Neuron (in vitro differentiated cells): Measurements from ENCODE around the gene NTSR1.

Experiments
- H2AFZ ChIP-seq: one replicate; pipeline ENCODE4 v1.6.1; 2013; ENCODE audit warnings: low read depth, mild to moderate bottlenecking, inconsistent platforms, low read length, moderate library complexity
- H3K27me3 ChIP-seq: one replicate; pipeline ENCODE4 v1.6.1; 2013; ENCODE audit warnings: low read length; ENCODE audit not compliant: insufficient read depth
- H3K36me3 ChIP-seq: one replicate; pipeline ENCODE4 v1.6.1; 2013; ENCODE audit warnings: low read length; ENCODE audit not compliant: insufficient read depth
- H3K4me1 ChIP-seq: one replicate; pipeline ENCODE4 v1.6.1; 2013; ENCODE audit warnings: low read length; ENCODE audit not compliant: insufficient read depth
- H3K4me3 ChIP-seq: 2 replicates; pipeline ENCODE4 v1.5.1; 2013; ENCODE audit warnings: mild to moderate bottlenecking, low read length, moderate library complexity
- H3K9me3 ChIP-seq: one replicate; pipeline ENCODE4 v1.6.1; 2013; ENCODE audit warnings: low read length

NTSR1 gene

GRCh38 chr20:62692176-62692575 is 16.5 kb upstream of the NTSR1 start:
- H3K4me1 ChIP-seq, result no peaks in the 10 kb centered on the region
- no peaks in the 10 kb centered on the region for H3K9me3 ChIP-seq
- H3K4me3 ChIP-seq, result no peak overlapping the region
- no peak overlapping the region for H2AFZ ChIP-seq
- peaks cover 9% of the 10 kb centered on the region for H3K27me3 ChIP-seq
- H3K36me3 ChIP-seq, result no peaks in the 10 kb centered on the region

DNA sequence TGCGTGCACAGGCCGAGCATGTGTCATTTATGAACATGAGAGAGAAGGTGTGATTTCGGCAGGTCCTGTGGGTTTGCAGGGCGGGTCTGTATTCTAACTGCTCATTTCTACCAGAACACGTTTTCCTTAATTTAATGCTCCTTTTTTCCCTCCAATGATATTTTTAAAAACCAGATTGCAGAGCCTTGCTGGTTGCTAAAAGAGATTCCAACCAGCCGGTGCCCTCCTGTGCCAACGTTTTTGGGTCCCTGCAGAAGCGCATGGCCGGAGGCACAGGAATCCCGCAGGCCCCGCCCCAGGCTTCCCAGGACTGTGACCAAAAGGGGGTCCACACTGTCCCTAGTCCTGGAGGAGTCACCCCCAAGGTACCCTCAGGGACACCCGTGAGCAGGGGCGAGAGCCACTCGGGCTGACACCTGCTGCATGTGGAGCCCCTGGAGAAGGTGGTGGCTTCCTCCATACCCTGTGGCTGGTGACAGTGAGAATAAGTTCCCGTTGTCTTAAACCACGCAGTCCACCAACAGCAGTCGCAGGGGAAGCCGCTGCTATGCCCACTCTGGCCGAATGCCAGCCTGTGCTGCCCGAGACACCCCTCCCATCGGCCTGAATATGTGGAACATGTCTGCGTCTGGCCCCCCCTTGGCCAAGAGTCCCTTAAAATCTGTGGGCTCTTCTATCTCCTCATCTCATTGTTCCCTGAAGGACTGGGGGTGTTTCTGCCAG is 15.7 kb upstream of the NTSR1 start:
- no peaks in the 10 kb centered on the region for H3K9me3 ChIP-seq
- no peak overlapping the region for H3K4me3 ChIP-seq
- peaks cover 13% of the 10 kb centered on the region for H3K27me3 ChIP-seq
- H3K36me3 ChIP-seq, result no peaks in the 10 kb centered on the region
- H2AFZ ChIP-seq, result no peak overlapping the region
- H3K4me1 ChIP-seq, result no peaks in the 10 kb centered on the region

DNA sequence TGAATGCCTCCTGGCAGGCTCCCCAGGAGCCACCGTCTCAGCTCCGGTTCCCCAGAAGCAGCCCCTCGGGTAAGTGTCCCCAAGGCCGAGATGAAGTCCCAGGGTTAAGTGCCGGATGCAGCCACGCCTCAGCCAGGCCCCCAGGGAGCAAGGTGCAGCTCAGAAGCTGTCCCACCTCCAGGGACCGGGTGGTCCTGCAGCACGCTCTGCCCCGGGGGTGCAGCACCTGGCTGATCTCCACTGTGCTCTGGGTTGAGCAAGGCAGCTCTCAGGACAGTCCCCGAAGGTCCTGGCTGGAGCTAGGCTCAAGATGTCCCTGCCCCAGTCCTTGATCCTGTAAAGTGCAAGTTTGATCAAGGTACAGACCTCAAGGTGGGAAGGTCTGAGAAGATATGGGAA is 15.1 kb upstream of the NTSR1 start:
- H3K27me3 ChIP-seq, result peaks cover 13% of the 10 kb centered on the region
- H3K4me1 ChIP-seq, result no peaks in the 10 kb centered on the region
- H3K4me3 ChIP-seq, result no peak overlapping the region
- H3K36me3 ChIP-seq, result no peaks in the 10 kb centered on the region
- no peak overlapping the region for H2AFZ ChIP-seq
- H3K9me3 ChIP-seq, result no peaks in the 10 kb centered on the region

DNA sequence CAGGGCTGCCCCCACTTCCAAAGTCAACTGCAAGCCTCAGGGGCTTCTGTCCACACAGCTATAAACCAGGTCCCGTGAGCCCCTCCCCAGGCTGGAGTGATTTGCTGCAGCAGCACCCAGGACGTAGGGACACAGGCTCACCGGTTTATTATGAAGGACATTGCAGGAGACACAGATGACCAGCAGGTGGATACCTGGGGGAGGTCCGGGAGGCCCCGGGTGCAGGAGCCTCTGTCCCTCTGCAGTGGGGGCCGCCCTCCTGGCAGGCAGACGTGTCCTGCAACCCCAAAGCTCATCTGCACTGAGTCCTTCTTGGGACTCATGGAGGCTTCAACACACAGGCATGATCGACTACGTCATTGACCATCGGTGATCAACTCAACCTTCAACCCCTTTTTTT is 14.5 kb upstream of the NTSR1 start:
- H3K4me1 ChIP-seq, result no peaks in the 10 kb centered on the region
- H3K36me3 ChIP-seq, result no peaks in the 10 kb centered on the region
- H3K27me3 ChIP-seq, result peaks cover 13% of the 10 kb centered on the region
- no peak overlapping the region for H3K4me3 ChIP-seq
- no peaks in the 10 kb centered on the region for H3K9me3 ChIP-seq
- no peak overlapping the region for H2AFZ ChIP-seq

GRCh38 chr20:62694868-62695267 is 13.8 kb upstream of the NTSR1 start:
- Histone ChIP-seq H3K4me3 (no peak overlapping the region), H2AFZ (no peak overlapping the region), H3K9me3 (no peaks in the 10 kb centered on the region), H3K27me3 (peaks cover 18% of the 10 kb centered on the region), H3K4me1 (no peaks in the 10 kb centered on the region), H3K36me3 (no peaks in the 10 kb centered on the region)

GRCh38 chr20:62695448-62696414 is 12.9 kb upstream of the NTSR1 start:
- Histone ChIP-seq H3K9me3 (no peaks in the 10 kb centered on the region), H3K27me3 (peaks cover 26% of the 10 kb centered on the region), H3K36me3 (no peaks in the 10 kb centered on the region), H3K4me1 (no peaks in the 10 kb centered on the region), H3K4me3 (no peak overlapping the region), H2AFZ (no peak overlapping the region)

DNA sequence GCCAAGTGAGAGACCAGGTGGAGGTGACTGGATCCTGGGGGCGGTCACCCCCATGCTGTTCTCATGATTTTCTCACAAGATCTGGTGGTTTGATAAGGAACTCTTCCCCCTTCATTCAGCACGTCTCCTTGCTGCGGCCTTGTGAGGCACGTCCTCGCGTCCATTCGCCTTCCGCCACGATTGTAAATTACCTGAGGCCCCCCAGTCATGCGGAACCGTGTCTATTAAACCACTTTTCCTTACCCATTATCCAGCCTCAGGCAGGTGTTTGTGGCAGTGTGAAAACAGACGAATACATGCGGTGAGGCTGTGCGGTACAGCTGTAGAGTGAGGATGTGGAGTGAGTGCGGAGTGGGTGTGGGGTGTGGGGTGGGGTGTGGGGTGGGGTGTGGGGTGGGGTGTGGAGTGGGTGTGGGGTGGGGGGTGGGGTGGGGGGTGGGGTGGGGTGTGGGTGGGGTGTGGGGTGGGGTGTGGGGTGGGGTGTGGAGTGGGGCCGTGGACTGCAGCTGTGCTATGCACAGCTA is 12.1 kb upstream of the NTSR1 start:
- Histone ChIP-seq H3K4me3 (no peak overlapping the region), H3K4me1 (no peaks in the 10 kb centered on the region), H3K27me3 (peaks cover 33% of the 10 kb centered on the region), H3K36me3 (no peaks in the 10 kb centered on the region), H2AFZ (no peak overlapping the region), H3K9me3 (no peaks in the 10 kb centered on the region)

GRCh38 chr20:62696989-62697388 is 11.6 kb upstream of the NTSR1 start:
- Histone ChIP-seq H3K36me3 (no peaks in the 10 kb centered on the region), H3K27me3 (peaks cover 38% of the 10 kb centered on the region), H3K4me1 (no peaks in the 10 kb centered on the region), H3K9me3 (no peaks in the 10 kb centered on the region), H3K4me3 (no peak overlapping the region), H2AFZ (no peak overlapping the region)

DNA sequence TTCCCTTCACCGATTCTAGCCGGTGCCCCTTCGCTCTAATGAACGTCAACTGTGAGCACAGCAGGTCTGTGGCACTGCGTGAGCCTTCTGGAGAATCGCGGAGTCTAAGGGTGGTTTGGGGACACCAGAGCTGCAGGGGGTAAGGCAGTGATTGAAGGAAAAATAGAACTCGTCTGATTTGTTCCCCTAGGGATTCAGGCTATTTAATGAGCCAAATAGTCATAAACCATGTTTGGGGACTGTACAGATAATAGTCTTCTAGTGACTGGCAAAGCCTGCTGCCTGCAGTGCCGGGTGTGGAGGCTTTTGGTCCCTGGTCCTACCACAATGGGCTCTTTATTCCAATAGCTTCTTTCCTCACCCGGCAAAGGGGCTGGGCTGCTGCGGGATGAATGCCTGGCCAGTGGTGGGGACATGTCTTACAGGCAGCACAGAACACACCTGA is 11.1 kb upstream of the NTSR1 start:
- peaks cover 42% of the 10 kb centered on the region for H3K27me3 ChIP-seq
- no peak overlapping the region for H2AFZ ChIP-seq
- no peaks in the 10 kb centered on the region for H3K4me1 ChIP-seq
- no peak overlapping the region for H3K4me3 ChIP-seq
- no peaks in the 10 kb centered on the region for H3K9me3 ChIP-seq
- H3K36me3 ChIP-seq, result no peaks in the 10 kb centered on the region

DNA sequence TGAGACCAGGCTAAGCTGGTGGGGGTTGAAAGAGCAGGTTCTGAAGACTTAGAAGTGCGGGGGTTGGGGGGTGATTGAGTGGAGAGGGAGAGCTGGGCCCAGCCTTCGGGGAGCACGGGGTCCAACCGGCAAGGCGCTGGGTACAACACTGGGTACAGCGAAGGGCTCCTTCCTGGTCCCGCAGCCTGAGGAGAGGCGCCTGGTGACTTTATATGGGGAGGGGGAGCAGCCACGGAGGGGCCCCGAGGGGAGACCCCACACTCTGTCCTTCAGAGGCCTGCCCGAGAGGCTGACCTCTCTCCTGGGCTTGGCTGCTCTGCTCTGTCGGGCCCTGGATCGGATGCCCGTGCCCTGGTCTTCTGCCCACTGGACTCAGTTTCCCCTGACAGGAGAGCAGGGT is 10.4 kb upstream of the NTSR1 start:
- Histone ChIP-seq H3K27me3 (peaks cover 48% of the 10 kb centered on the region), H3K9me3 (no peaks in the 10 kb centered on the region), H3K36me3 (no peaks in the 10 kb centered on the region), H3K4me1 (no peaks in the 10 kb centered on the region), H2AFZ (no peak overlapping the region), H3K4me3 (no peak overlapping the region)

DNA sequence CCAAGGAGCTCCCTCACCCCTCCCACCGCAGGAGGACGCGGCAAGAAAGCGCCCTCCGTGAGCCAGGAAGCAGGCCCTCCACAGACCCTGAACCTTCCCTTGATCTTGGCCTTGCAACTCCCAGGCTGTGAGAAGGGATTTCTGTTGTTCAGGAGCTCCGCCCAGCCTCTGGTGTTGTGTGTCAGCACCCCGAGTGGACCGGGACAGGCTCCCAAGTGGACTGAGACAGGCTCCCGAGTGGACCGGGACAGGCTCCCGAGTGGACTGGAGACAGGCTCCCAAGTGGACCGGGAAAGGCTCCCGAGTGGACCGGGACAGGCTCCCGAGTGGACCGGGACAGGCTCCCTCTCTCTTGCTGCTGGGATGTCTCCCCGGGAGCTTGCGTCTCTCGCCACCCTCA is 9.3 kb upstream of the NTSR1 start:
- no peaks in the 10 kb centered on the region for H3K4me1 ChIP-seq
- H2AFZ ChIP-seq, result no peak overlapping the region
- no peaks in the 10 kb centered on the region for H3K9me3 ChIP-seq
- peaks cover 58% of the 10 kb centered on the region for H3K27me3 ChIP-seq
- no peak overlapping the region for H3K4me3 ChIP-seq
- no peaks in the 10 kb centered on the region for H3K36me3 ChIP-seq

- Histone ChIP-seq H3K4me3 (no peak overlapping the region), H2AFZ (no peak overlapping the region), H3K4me1 (no peaks in the 10 kb centered on the region), H3K27me3 (peaks cover 61% of the 10 kb centered on the region), H3K36me3 (no peaks in the 10 kb centered on the region), H3K9me3 (no peaks in the 10 kb centered on the region)
Measured at GRCh38 chr20:62699741-62700140, 8.9 kb upstream of the NTSR1 start.

DNA sequence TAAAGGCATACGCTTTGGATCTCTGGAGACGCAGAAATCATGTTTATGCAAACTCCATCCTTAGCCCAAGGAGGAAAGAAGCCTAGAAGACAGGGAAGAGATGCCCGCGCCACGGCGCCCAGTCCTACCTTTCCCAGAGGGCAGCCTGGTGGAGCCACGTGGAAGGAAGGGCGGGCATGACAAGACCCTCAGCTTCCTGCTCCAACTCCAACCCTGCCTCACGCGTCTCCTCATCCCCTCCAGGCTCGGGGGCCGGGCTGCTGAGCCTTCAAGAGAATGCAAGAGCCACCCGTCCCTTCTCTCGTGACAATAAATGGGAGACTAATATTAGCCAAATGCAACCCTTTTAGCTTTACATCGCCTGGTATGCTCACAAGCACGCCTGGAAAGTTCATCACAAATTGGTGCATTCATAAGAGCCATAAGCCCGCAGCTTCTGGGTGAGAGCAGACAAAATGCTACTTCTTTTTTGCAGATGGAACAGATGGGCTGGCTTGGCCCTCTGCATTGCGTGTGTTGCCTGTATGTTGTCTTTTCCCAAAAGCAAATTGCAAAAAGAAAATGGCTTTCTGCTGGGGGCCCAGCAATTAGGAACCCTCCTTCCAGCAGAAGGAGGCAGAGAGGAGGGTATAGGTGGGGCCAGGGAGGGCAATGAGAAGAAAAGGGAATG is 8.2 kb upstream of the NTSR1 start:
- H3K4me3 ChIP-seq, result no peak overlapping the region
- H3K27me3 ChIP-seq, result peaks cover 67% of the 10 kb centered on the region
- no peaks in the 10 kb centered on the region for H3K4me1 ChIP-seq
- no peak overlapping the region for H2AFZ ChIP-seq
- no peaks in the 10 kb centered on the region for H3K9me3 ChIP-seq
- no peaks in the 10 kb centered on the region for H3K36me3 ChIP-seq
